NT2/D1 (cell line): Measurements from ENCODE around the gene ANKRD13D.
"Not testable (repeated sequence)": the region's sequence is repeated elsewhere in the genome, so short reads cannot be mapped to it uniquely, and the experiment has no call there.

Experiments used
- DNase-seq: peaks from one replicate; pipeline ENCODE4 v3.0.0-alpha.2; 2011; ENCODE audit warnings: low read depth, low spot score
- H3K27me3 ChIP-seq: 2 replicates; pipeline ENCODE4 v1.6.0; 2011; ENCODE audit warnings: mild to moderate bottlenecking; ENCODE audit not compliant: insufficient read length, insufficient read depth
- H3K36me3 ChIP-seq: 2 replicates; pipeline ENCODE4 v1.6.1; 2011; ENCODE audit warnings: mild to moderate bottlenecking, low read length, mixed read lengths; ENCODE audit not compliant: insufficient read depth, insufficient read length
- H3K4me1 ChIP-seq: 2 replicates; pipeline ENCODE4 v1.5.1; 2011; ENCODE audit not compliant: insufficient read depth, insufficient read length
- H3K4me3 ChIP-seq: 2 replicates; pipeline ENCODE4 v1.5.1; 2011; ENCODE audit warnings: low read depth; ENCODE audit not compliant: insufficient read length
- H3K9ac ChIP-seq: 2 replicates; pipeline ENCODE4 v1.6.0; 2011; ENCODE audit warnings: low read depth; ENCODE audit not compliant: insufficient read length
- H3K9me3 ChIP-seq: 2 replicates; pipeline ENCODE4 v1.5.1; 2011; ENCODE audit warnings: mild to moderate bottlenecking, low read length; ENCODE audit not compliant: insufficient read depth
- SUZ12 ChIP-seq: IDR thresholded peaks from 2 replicates; pipeline ENCODE4 v1.6.1; 2011; ENCODE audit not compliant: insufficient read length, insufficient read depth; ENCODE audit errors: extremely low read depth
- YY1 ChIP-seq: IDR thresholded peaks from 2 replicates; pipeline ENCODE4 v1.6.1; 2011; ENCODE audit not compliant: insufficient read length, insufficient read depth
- ZNF274 ChIP-seq: IDR thresholded peaks from 2 replicates; pipeline ENCODE4 v1.6.1; 2011; ENCODE audit warnings: mild to moderate bottlenecking, low read depth, low read length

Gene ANKRD13D

DNA sequence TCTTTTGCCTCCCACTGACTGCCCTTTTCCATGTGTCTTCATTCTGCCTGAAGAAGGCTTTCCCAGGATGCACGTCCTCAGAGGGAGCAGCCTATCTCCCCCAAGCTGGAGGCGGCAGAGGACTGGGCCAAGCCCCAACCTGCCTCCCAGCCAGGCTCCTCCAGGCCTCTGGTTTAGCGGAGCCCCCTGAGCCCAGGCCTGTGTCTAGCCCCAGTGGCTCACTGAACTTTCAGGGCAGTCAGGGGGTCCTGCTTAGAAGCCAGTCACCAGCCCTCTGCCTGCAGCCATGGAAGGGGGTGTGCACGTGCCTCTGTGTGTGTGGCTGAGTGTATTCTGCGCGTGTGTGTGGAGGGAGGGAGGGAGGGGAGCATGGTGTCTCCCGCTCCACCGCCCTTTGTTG, 33.2 kb upstream of the ANKRD13D start:
- H3K4me1 ChIP-seq: no peaks in the 10 kb centered on the region
- no peak overlapping the region for H3K4me3 ChIP-seq
- H3K9ac ChIP-seq: no peak overlapping the region
- TF ChIP-seq YY1: no peak
- no peak for TF ChIP-seq ZNF274
- TF ChIP-seq SUZ12: no peak
- H3K9me3 ChIP-seq: no peaks in the 10 kb centered on the region
- no peaks in the 10 kb centered on the region for H3K27me3 ChIP-seq
- no peak for DNase-seq
- peaks cover 71% of the 10 kb centered on the region for H3K36me3 ChIP-seq

DNA sequence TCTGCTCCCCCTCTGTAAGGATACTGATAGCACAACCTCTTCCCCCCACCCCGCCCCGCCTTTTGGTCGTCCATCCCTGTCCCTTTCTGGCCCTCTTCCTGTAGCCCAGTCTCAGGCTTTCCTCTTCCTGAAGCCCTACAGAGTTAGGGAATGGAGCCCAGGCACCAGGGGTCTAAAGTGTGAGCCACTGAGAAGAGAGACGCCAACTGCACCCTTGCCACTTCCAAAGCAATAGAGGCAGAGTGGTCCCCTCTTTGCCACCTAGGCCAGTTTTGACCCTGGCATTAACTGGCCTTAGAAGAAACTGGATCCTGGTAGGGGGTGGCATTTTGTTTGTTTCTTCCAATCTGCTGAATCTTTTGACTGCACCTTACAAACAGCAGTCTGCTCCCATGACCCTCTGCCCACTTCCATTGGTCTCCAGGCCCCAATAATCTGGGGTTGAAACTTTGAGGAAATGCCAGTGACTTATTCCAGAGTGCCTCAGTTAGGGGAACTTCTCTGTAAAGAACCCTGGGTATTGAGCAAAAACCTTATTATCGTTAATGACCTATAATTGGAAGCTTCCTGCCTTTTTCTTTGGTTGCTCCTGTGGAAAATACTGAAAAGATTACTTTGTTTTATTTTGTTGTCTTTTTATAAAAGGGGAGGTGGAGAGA, 32.5 kb upstream of the ANKRD13D start:
- H3K36me3 ChIP-seq: peaks cover 64% of the 10 kb centered on the region
- TF ChIP-seq ZNF274 (no peak), SUZ12 (no peak), YY1 (no peak)
- H3K4me1 ChIP-seq: no peaks in the 10 kb centered on the region
- H3K4me3 ChIP-seq: no peak overlapping the region
- H3K27me3 ChIP-seq: no peaks in the 10 kb centered on the region
- H3K9ac ChIP-seq: no peak overlapping the region
- no peak for DNase-seq
- no peaks in the 10 kb centered on the region for H3K9me3 ChIP-seq

DNA sequence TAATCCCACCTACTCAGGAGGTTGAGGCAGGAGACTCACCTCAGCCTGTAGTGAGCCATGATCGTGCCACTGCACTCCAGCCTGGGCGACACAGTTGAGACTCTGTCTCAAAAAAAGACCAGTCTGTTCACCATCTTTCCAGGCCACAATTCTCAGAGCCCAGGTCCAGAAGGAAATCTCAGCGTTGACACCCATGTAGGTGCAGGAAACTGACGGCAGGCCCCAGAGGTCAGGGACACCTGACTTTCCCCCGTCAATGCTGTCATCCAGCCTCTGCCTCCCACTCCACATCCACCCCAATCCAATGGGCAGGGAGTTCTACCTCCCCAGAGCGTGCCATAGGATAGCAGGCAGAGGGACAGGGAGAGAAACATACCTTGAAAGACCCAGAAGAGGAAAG, 28.7 kb upstream of the ANKRD13D start:
- Histone ChIP-seq H3K9me3 (no peaks in the 10 kb centered on the region), H3K27me3 (peaks cover 19% of the 10 kb centered on the region), H3K4me1 (peaks cover 15% of the 10 kb centered on the region), H3K4me3 (no peak overlapping the region), H3K36me3 (peaks cover 26% of the 10 kb centered on the region), H3K9ac (no peak overlapping the region)
- no peak for TF ChIP-seq SUZ12
- TF ChIP-seq ZNF274: no peak
- TF ChIP-seq YY1: no peak
- DNase-seq: no peak

DNA sequence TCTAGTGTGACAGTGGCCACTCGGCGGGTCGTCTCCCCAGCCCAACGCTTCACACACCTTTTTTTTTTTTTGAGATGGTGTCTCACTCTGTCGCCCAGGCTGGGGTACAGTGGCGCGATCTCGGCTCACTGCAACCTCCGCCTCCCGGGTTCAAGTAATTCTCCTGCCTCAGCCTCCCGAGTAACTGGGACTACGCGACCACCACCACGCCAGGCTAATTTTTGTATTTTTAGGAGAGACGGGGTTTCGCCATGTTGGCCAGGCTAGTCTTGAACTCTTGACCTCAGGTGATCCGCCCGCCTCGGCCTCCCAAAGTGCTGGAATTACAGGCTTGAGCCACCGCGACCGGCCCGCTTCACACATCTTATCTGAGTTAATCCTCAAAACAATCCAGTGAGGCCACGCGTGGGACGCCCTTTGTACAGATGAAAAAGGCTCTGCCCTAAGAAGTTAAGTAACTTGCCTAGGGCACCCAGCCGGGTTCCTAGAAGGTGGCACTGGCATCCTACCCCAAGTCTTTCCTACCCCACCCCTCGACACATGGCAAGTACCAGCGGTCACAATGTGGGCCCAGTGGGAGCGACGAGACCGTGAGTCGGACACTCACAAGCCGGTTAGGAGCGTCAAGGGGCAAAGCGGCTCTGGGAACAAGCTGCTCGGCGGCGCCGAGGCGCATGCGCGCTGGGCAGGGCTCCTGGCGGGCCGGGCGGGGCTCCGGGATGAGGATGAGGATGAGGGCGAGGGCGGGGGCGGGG, 28.0 kb upstream of the ANKRD13D start:
- DNase-seq, H3K9me3 ChIP-seq: not testable (repeated sequence)
- peak overlapping the region; percentile 35 for H3K4me3 ChIP-seq
- H3K27me3 ChIP-seq: peaks cover 26% of the 10 kb centered on the region
- H3K9ac ChIP-seq: peak overlapping the region; percentile 54
- H3K4me1 ChIP-seq: peaks cover 15% of the 10 kb centered on the region
- H3K36me3 ChIP-seq: peaks cover 19% of the 10 kb centered on the region

DNA sequence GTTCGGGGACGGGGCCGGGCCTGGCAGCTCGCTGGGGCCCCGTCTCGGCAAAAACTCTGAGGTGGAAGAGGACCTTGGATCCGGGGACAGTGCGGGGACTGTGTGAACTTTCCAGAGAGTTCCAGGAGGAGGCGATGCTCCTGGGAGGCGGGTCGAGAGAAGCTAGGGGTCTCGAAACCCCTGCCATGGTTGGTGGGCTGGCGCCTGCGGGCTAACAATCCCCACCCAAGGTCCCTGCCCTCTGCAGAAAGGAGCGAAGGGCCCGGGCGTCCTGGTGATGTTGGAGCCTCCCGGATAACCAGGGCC, 27.5 kb upstream of the ANKRD13D start:
- Histone ChIP-seq H3K4me3 (no peak overlapping the region), H3K4me1 (peaks cover 15% of the 10 kb centered on the region), H3K9me3 (no peaks in the 10 kb centered on the region), H3K36me3 (peaks cover 14% of the 10 kb centered on the region), H3K27me3 (peaks cover 26% of the 10 kb centered on the region), H3K9ac (peak overlapping the region; percentile 39)
- DNase-seq: no peak
- TF ChIP-seq SUZ12: no peak
- TF ChIP-seq YY1: no peak

DNA sequence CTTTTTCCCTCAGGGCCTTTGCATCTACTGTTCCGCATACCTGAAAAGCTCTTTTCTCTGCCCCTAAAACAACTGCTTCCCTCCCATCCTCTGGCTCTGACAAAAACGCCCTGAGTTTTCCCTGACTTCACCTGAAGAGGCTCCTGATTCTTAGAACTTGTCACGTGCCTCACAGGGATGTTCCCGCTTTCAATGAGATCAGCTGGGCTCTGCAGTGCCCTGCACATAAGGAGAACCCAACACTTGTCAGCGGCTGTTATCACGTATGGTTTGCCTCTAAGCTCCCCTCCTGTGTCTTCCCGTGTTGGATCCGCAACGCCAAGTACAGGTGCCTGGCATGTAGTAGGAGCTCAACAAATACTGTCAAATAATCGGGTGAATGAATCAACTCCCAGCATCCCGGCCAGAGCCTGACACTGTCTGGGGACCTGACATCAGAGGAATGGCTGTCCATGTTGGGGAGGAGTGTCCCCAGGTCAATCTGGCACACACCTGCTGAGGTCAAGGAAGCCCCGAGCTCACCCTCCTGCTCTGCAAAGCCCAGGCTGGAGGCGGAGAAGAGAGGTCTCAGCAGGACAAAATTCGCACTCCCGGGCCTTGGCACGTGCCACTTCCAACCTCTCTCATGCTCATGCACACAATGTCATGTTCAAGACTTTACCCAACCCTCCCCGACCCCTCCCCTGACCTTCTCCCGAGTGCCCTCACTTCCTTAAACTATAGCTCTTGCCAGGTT, 27.0 kb upstream of the ANKRD13D start:
- no peak for DNase-seq
- peaks cover 16% of the 10 kb centered on the region for H3K4me1 ChIP-seq
- H3K36me3 ChIP-seq: peaks cover 9% of the 10 kb centered on the region
- H3K4me3 ChIP-seq: no peak overlapping the region
- TF ChIP-seq ZNF274 (no peak), YY1 (no peak), SUZ12 (no peak)
- peaks cover 26% of the 10 kb centered on the region for H3K27me3 ChIP-seq
- peak overlapping the region; percentile 39 for H3K9ac ChIP-seq
- no peaks in the 10 kb centered on the region for H3K9me3 ChIP-seq
